SK-N-SH (cell line): Measurements from ENCODE around the gene CAPG.

Experiments
- CHD2 ChIP-seq: fragments of 150-350 bp; IDR thresholded peaks from 2 replicates; pipeline ENCODE4 v1.6.1; 2018; ENCODE audit warnings: low read length; ENCODE audit not compliant: partially characterized antibody
- CTCF ChIP-seq: fragments of 200-600 bp; sonication (generic); IDR thresholded peaks from 2 replicates; pipeline ENCODE4 v1.6.1; 2017; ENCODE audit warnings: antibody characterized with exemption, mild to moderate bottlenecking, moderate library complexity
- EP300 ChIP-seq, 2 experiments: IDR thresholded peaks; 2 replicates each; pipeline versions ENCODE4 v1.4.0 to v1.6.1; 2012; ENCODE audit warnings: borderline replicate concordance in 1 of 2, low read depth in 1 of 2, low read length in 1 of 2
- FOXJ3 ChIP-seq: sonication (generic); formaldehyde crosslinking; IDR thresholded peaks from 2 replicates; pipeline ENCODE4 v1.5.1; 2020; ENCODE audit warnings: mild to moderate bottlenecking, missing genetic modification reagents
- JUND ChIP-seq: IDR thresholded peaks from 2 replicates; pipeline ENCODE4 v1.4.0; 2012
- MXI1 ChIP-seq: IDR thresholded peaks from 2 replicates; pipeline ENCODE4 v1.6.1; 2012; ENCODE audit warnings: mild to moderate bottlenecking, low read depth, low read length, improper control_type of control experiment
- SMC3 ChIP-seq: IDR thresholded peaks from 2 replicates; pipeline ENCODE4 v1.6.1; 2012; ENCODE audit warnings: low read depth, low read length, improper control_type of control experiment
- YY1 ChIP-seq: IDR thresholded peaks from 2 replicates; pipeline ENCODE4 v1.4.0; 2012; ENCODE audit warnings: low read depth, mild to moderate bottlenecking
- TF ChIP-seq, protein P1 (sequence below): IDR thresholded peaks from 2 replicates; pipeline ENCODE4 v1.4.0; 2012; ENCODE audit warnings: low read depth

DNA sequence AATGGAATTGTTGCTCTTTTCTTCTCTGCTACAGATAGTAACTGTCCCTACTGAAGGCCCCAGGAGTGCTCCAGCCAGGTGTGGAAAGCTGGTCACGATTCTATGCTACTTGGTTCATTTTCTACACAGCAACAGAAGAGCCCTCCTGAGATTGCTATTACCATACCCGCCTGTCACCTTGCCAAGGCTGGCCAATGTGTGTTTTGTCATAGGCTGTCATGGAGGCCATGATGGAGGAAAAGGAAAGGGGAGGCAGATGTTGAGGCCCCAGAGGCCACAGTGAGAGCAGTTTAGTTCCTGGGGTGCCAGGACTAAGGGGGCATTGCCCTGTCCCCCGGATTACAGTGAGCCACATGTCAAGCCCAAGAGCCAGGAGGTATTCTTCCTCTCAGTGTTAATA is 54.6 kb downstream of the CAPG start:
- no peak for TF ChIP-seq CTCF
- TF ChIP-seq YY1 = no peak
- no peak for TF ChIP-seq FOXJ3
- no peak for TF ChIP-seq CHD2
- no peak for TF ChIP-seq EP300 (IDR thresholded peaks at IDR 0.05; ENCODE audit: borderline replicate concordance in 1 of 2, low read depth in 1 of 2, low read length in 1 of 2)
- no peak for TF ChIP-seq MXI1
- TF ChIP-seq, protein P1, sequence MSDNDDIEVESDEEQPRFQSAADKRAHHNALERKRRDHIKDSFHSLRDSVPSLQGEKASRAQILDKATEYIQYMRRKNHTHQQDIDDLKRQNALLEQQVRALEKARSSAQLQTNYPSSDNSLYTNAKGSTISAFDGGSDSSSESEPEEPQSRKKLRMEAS = no peak
- no peak for TF ChIP-seq JUND
- no peak for TF ChIP-seq SMC3
